Right cardiac atrium (tissue), 5 donors: ENCODE measurements around the gene CD34. TPM values are rescaled to one million over a fixed set of nuclear protein-coding genes. Genes with fewer than 3 reads are reported as not detected.

Source experiments
- ATAC-seq, 2 donors: fragments of 200-7000 bp; cut with Tn5 transposase; one replicate each; pipeline versions ENCODE4 v1.8.0 to v1.9.1; 2020; ENCODE audit warnings: moderate library complexity in 2 of 2, mild to moderate bottlenecking in 1 of 2
- DNase-seq, 3 donors: peaks; one replicate each; pipeline ENCODE4 v3.0.0-alpha.2; 2020
- H3K27ac ChIP-seq: one replicate; pipeline ENCODE4 v1.5.1; 2013; ENCODE audit warnings: mild to moderate bottlenecking, low read length, control low read depth, moderate library complexity
- H3K27me3 ChIP-seq: one replicate; pipeline ENCODE4 v1.6.1; 2013; ENCODE audit not compliant: control insufficient read depth, insufficient read depth
- H3K4me1 ChIP-seq: one replicate; pipeline ENCODE4 v1.6.1; 2013; ENCODE audit warnings: low read length; ENCODE audit not compliant: control insufficient read depth, insufficient read depth
- H3K4me3 ChIP-seq: one replicate; pipeline ENCODE4 v1.5.1; 2013; ENCODE audit warnings: low read length, control low read depth
- H3K9me3 ChIP-seq: one replicate; pipeline ENCODE4 v1.6.1; 2013; ENCODE audit warnings: low read length; ENCODE audit not compliant: control insufficient read depth
- WGBS: extraction: QIAGEN DNeasy Blood & Tissue Kit; methylation state at CpG from one replicate; pipeline ENCODE4 v1.1.7; 2013; 5-methylcytosine and 5-hydroxymethylcytosine counted together
- intact Hi-C, 4 donors: fragments of 100-400 bp; cut with DNase I; formaldehyde crosslinking; loops; one replicate each; pipeline versions ENCODE4 v1.11.0 to v1.14.0; 2022 to 2023
- polyA plus RNA-seq: library from polyadenylated mRNA; stranded (reverse); fragments of 200-250 nt; gene quantifications from one replicate; pipeline ENCODE4 v1.2.3, GENCODE V29; 2013
- total RNA-seq, 4 donors: library from RNA; stranded (reverse); fragmentation: NEBNext Ultra II Directional; extraction: Animal tissue kit (Norgen Biotek cat#: 25700); gene quantifications; one replicate each; pipeline ENCODE4 v1.2.1, GENCODE V29; 2021
- donor health status: healthy with polysubstance abuse.
- donor health status: DM: no; HTN: yes; CAD: no.
- donor health status: DM: no; HTN: no; CAD: no.
- donor health status: DM: no; HTN: yes; CAD: no; lungs with severe emphysema.
- donor health status: DM: yes; HTN: yes; CAD: no.

The CD34 gene
- total and polyA plus RNA-seq, 5 donors = 81.8 to 170 (median 119) TPM

DNA sequence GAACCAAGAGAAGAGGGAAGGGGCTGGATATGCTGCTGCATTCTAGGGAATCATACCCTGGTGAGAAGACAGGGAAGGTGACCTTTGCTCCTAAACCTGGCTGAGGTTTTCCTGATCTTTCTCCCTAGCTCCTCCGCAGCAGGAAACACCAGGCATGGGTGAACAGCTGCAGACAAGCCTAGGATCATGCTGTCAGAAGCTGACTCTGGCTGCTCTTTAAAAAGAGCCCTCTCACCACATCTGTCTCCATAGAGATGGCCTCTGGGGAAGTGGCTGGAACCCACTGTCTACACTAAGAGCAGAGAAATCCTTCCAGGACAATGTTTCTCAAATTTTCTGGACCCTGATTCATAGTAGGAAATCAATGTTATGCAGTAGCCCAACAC is 57.6 kb downstream of the CD34 start:
- ATAC-seq = peak; percentile 44 to 60
- Histone ChIP-seq H3K4me3 (no peak overlapping the region), H3K27ac (no peak overlapping the region), H3K4me1 (peaks cover 36% of the 10 kb centered on the region), H3K27me3 (no peaks in the 10 kb centered on the region), H3K9me3 (no peaks in the 10 kb centered on the region)
- DNase-seq = peak in 2 of 3 donors; percentile 47 to 56
- 33% methylated on average over 1 of the region's 1 CpG for WGBS
- intact Hi-C loops = no loop called here

DNA sequence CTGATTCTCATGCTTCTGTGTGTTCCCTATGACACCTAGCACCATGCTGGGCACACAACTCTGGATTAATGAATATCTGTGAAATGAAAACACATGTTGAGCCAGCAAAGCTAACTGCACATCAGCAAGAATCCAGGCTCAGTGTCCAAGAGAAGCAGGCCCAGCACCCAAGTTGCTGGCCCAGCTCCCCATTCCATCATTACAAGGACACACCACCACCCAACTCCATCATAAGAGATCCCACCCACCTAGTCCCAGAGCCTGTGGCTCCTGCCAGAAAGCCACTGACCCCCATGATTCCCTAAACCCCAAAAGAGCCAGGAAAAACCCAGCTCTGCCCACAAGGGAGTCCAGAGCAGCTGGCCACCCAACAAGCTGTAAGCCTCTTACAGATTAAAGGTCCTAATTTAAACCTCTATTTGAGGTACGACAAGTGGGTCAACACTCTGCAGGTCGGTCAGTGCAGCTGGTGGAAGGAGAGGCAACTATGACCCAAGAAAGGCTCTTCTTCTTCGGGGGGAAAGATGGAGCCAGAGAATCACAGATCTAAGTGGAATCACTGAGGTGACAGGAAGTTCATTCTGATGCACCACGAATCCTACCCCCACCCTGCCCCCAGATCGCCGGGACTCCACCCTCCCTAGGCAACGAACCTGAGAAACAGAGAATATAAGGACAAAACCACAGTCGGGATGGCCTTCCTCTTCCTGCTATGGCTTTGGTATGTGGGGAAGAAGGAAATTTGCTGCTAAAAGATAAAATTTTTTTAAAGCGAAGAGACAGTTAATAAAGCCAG is 58.2 kb downstream of the CD34 start:
- intact Hi-C loops = no loop called here
- ATAC-seq = no peak

DNA sequence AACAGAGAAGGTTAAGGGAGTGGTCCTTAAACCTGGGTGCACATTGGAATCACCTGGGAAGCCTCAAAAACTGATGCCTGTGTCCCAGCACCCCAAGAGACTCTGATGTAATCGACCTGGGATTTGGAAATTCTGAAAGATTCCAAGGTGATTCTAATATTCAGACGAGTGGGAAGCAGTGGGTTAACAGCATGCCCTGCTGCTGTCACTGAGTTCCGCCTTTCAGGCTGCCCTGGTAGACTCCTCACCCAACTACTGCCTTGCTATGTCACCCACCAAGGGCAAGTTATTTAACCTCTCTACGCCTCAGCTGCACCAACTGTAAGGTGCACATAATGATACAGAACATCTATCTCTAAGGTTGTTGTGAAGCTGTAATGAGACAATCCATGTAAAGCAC is 59.2 kb downstream of the CD34 start:
- Histone ChIP-seq H3K27ac (no peak overlapping the region), H3K27me3 (no peaks in the 10 kb centered on the region), H3K4me3 (no peak overlapping the region), H3K9me3 (no peaks in the 10 kb centered on the region), H3K4me1 (peaks cover 40% of the 10 kb centered on the region)
- ATAC-seq (no peak), DNase-seq (no peak)
- 77% methylated on average over 4 of the region's 4 CpGs for WGBS
- intact Hi-C loops = no loop called here

More for the DNA sequence above, 58.2 kb downstream of the CD34 start:
- Histone ChIP-seq H3K4me3 (no peak overlapping the region), H3K4me1 (peaks cover 40% of the 10 kb centered on the region), H3K9me3 (no peaks in the 10 kb centered on the region), H3K27me3 (no peaks in the 10 kb centered on the region), H3K27ac (peak overlapping the region; percentile 25)
- DNase-seq = peak in 1 of 3 donors; percentile 56
- 52% methylated on average over 9 of the region's 9 CpGs for WGBS

DNA sequence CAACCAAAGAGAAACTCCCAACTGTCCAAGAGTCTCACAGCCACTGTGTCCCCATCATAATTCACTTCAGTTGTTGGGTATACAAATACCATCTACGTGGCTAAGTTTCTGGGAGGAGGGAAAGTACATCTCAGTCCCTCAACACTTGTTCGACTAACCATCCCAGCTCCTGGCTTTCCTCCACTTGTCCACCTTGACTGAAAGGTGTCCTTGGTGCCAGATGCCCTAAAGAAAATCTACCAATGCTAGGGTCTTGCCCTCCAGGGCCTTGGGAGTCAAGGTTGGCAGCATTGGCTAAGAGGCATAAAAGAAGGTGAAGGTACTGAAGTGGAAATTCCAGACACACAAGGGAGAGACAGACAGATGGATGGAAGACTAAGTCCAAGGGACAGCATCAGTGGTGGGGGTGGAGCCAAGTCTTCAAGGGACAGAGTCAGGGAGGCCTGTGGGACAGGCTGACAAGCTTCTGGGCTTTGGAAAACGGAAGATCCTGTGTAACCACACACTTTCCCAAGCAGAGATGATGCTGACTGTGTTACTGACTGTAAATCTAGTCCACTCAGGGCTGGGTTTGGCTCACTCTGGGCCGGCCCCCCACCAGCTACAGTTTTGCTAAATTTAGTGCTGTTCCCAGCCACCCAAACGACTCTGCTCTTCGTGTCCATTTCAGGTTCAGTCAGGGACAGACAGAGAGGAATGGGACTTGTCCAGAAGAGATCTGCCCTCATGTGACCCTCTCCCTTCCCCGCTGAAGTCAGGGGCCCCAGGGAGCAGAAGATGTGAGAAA is 60.1 kb downstream of the CD34 start:
- ATAC-seq (peak; percentile 19 to 23), DNase-seq (peak in 1 of 3 donors; percentile 54)
- Histone ChIP-seq H3K9me3 (no peaks in the 10 kb centered on the region), H3K27ac (peak overlapping the region; percentile 49), H3K27me3 (no peaks in the 10 kb centered on the region), H3K4me3 (no peak overlapping the region), H3K4me1 (peaks cover 37% of the 10 kb centered on the region)
- intact Hi-C loops = no loop called here
- 61% methylated on average over 7 of the region's 7 CpGs for WGBS

DNA sequence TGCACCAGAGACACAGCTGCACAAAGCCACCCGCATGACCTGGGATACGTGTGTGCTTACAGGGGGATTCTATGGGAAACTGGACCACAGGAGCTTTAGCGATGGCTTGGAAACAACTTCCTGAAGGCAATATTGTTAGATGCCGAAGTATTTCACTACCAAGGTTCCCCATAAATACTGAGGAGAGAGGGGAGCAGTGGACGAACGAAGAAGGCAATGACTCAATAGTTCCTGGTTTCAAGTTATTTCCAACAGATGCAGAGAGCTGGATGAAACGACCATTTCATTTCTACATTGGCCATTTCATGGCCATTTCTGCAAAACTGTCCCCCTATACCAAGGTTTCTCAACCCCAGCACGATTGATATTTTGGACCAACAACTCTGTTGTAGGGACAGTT is 61.3 kb downstream of the CD34 start:
- no peak for DNase-seq
- H3K4me3 ChIP-seq = no peak overlapping the region
- peaks cover 40% of the 10 kb centered on the region for H3K4me1 ChIP-seq
- no peak overlapping the region for H3K27ac ChIP-seq
- no peaks in the 10 kb centered on the region for H3K27me3 ChIP-seq
- 80% methylated on average over 8 of the region's 8 CpGs for WGBS
- ATAC-seq = no peak
- intact Hi-C loops = no loop called here
- no peaks in the 10 kb centered on the region for H3K9me3 ChIP-seq

DNA sequence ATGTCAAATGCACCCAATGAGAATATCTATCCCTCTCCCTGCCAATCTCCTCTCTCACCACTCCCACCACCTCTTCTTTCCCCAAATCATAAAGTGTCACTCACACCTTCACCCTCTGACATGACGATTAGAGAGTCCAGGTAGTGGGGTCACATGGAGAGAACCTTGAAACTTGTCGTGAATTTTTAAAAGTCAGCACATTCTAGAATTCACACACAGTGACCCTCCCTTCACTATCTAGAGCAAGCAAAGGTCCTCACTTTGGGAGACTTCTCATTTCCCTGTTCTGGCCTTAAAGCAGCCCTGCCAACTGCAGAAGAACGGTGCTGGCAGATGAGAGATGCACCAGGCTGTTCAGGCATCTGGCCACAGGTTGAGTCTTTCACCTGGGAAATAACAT is 61.9 kb downstream of the CD34 start:
- ATAC-seq (no peak), DNase-seq (no peak)
- intact Hi-C loops = no loop called here
- Histone ChIP-seq H3K9me3 (no peaks in the 10 kb centered on the region), H3K27me3 (no peaks in the 10 kb centered on the region), H3K4me1 (peaks cover 38% of the 10 kb centered on the region), H3K4me3 (no peak overlapping the region), H3K27ac (peak overlapping the region; percentile 25)
- 58% methylated on average over 3 of the region's 3 CpGs for WGBS

DNA sequence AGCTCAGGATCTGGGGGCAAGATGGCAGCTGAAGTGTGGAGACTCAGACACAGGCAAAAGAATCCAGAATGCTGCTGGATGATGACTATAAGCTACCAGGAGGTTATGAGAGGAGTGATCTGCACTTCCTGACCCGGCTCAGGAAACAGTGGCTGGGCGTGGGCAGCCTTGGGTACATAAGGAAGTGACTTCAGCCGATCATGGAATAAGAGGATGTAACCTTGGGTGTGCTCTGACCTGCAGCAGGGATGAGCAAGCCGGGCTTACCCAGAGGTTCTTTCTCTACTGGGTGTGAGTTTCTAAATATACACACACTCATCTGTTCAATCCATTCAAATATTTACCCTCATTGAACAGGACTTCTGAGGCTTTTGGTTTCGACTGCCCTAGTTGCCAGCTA is 62.7 kb downstream of the CD34 start:
- no peak overlapping the region for H3K4me3 ChIP-seq
- intact Hi-C loops = no loop called here
- ATAC-seq = peak; percentile 87 to 96
- peak overlapping the region; percentile 97 for H3K27ac ChIP-seq
- no peaks in the 10 kb centered on the region for H3K27me3 ChIP-seq
- H3K4me1 ChIP-seq = peaks cover 33% of the 10 kb centered on the region
- DNase-seq = peak; percentile 82 to 88 (median 83)
- no peaks in the 10 kb centered on the region for H3K9me3 ChIP-seq
- 48% methylated on average over 5 of the region's 5 CpGs for WGBS

DNA sequence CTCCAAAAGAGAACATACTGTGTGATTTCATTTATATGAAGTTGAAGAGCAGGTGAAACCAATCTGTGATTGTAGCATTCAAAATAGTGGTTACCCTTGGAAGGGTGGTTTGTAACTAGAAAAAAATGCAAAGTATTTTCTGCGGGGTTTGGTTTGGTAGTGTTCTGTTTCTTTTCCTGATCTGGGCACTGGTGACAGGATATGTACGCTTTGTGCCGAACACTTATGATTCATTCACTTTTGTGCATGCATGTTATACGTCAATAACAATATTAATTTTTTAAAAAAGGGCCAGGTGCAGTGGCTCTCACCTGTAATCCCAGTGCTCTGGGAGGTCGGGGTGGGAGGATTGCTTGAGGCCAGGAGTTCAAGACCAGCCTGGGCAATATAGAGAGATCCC is 63.8 kb downstream of the CD34 start:
- DNase-seq (no peak), ATAC-seq (no peak)
- peaks cover 31% of the 10 kb centered on the region for H3K4me1 ChIP-seq
- no peak overlapping the region for H3K4me3 ChIP-seq
- intact Hi-C loops = no loop called here
- 95% methylated on average over 5 of the region's 5 CpGs for WGBS
- no peak overlapping the region for H3K27ac ChIP-seq
- no peaks in the 10 kb centered on the region for H3K27me3 ChIP-seq
- no peaks in the 10 kb centered on the region for H3K9me3 ChIP-seq

DNA sequence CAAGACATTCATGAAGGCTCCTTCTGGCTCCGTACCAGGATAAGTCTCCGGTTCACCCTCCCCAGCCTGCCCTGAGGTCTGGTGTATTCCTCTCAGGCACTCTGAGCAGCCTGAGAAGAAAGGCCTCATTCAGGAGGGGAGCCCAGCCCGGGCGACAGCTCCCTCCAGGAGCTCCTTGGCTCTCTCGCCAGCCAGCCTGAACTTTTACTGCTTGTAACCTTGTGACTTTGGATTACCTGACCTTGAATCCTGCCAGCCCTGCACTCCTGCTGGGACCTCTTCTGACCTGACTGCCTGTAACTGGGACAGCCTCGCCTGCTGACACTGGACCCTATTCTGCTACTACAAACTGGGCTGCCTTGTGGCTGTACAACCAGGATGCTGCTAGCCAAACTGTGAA is 65.8 kb downstream of the CD34 start:
- Histone ChIP-seq H3K4me1 (peaks cover 23% of the 10 kb centered on the region), H3K27me3 (no peaks in the 10 kb centered on the region), H3K27ac (peak overlapping the region; percentile 13), H3K4me3 (no peak overlapping the region), H3K9me3 (no peaks in the 10 kb centered on the region)
- peak in 1 of 2 donors; percentile 14 for ATAC-seq
- WGBS = 70% methylated on average over 6 of the region's 6 CpGs
- peak in 1 of 3 donors; percentile 46 for DNase-seq
- intact Hi-C loops = no loop called here

DNA sequence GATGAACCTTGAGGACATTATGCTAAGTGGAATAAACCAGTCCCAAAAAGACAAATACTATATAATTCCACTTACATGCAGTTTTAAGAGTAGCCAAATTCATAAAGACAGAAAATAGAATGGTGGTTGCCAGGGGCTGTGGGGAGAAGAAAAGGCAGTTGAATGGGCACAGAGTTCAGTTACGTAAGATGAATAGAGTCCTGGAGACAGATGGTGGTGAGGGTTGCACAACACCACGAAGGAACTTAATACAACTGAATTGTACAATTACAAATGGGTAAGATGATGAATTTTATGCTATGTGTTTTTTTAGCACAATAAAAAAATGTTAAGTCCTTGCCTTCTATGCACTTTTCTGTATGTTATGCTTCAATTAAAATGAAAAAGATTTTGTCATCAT is 66.6 kb downstream of the CD34 start:
- DNase-seq (no peak), ATAC-seq (no peak)
- Histone ChIP-seq H3K4me1 (peaks cover 20% of the 10 kb centered on the region), H3K9me3 (no peaks in the 10 kb centered on the region), H3K4me3 (no peak overlapping the region), H3K27me3 (no peaks in the 10 kb centered on the region), H3K27ac (no peak overlapping the region)
- WGBS = 70% methylated on average over 2 of the region's 2 CpGs
- intact Hi-C loops = no loop called here

DNA sequence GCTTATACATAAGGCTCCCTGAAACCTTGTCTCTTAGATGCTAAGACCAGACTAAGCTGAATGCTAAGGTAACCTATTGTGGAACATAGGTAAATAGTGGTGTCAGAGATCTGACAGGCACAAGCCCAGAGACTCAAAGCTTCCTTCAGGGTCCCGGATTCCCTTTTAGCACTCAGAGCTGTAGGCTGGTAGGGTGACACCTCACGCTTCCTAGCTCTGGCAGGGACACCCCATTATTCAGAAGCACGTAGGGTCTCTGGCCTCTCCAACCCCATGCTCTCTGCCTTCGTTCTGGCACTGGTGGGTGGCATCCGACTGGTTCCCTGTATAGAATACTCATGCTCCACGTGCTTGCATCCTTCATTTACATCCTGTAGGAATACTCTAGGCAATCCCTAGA is 68.4 kb downstream of the CD34 start:
- intact Hi-C loops = no loop called here
- DNase-seq = no peak
- H3K4me1 ChIP-seq = peaks cover 21% of the 10 kb centered on the region
- no peaks in the 10 kb centered on the region for H3K27me3 ChIP-seq
- no peak overlapping the region for H3K4me3 ChIP-seq
- no peak for ATAC-seq
- H3K9me3 ChIP-seq = no peaks in the 10 kb centered on the region
- no peak overlapping the region for H3K27ac ChIP-seq
- 89% methylated on average over 6 of the region's 6 CpGs for WGBS
